Activated CD4-positive, alpha-beta T cell treated with anti-CD3 and anti-CD28 coated beads, Interleukin-2, amount 50 U/mL, for 48 hours (primary cell): Measurements from ENCODE around the gene RASGRP4.
"Not testable (repeated sequence)": the region's sequence is repeated elsewhere in the genome, so short reads cannot be mapped to it uniquely, and the experiment has no call there.

Experiments used
- DNase-seq, 2 experiments: peaks; one replicate each; pipeline ENCODE4 v3.0.0-alpha.2; 2020

Gene RASGRP4

GRCh38 chr19:38425810-38426466 lies at the start of gene RASGRP4:
Gene RASGRP4, minus strand, starts transcription at chr19:38426219. Its CDS starts 128 bp downstream, at chr19:38426091.
- DNase-seq, result peak; percentile 70 to 74

GRCh38 chr19:38475176-38475575 lies 49.2 kb upstream of the RASGRP4 start:
- DNase-seq, result no peak

GRCh38 chr19:38473201-38473600 lies 47.2 kb upstream of the RASGRP4 start:
- no peak for DNase-seq

GRCh38 chr19:38472725-38473124 lies 46.7 kb upstream of the RASGRP4 start:
- not testable (repeated sequence) for DNase-seq

GRCh38 chr19:38470788-38471480 lies 44.9 kb upstream of the RASGRP4 start:
- DNase-seq, result no peak

GRCh38 chr19:38469151-38469550 lies 43.1 kb upstream of the RASGRP4 start:
- no peak for DNase-seq

GRCh38 chr19:38467541-38468525 lies 41.8 kb upstream of the RASGRP4 start:
- no peak for DNase-seq

GRCh38 chr19:38466050-38466449 lies 40.0 kb upstream of the RASGRP4 start:
- no peak for DNase-seq

GRCh38 chr19:38464421-38465082 lies 38.5 kb upstream of the RASGRP4 start:
- no peak for DNase-seq

GRCh38 chr19:38463365-38463764 lies 37.3 kb upstream of the RASGRP4 start:
- DNase-seq, result no peak

GRCh38 chr19:38458991-38459390 lies 33.0 kb upstream of the RASGRP4 start:
- DNase-seq, result no peak

GRCh38 chr19:38457690-38458405 lies 31.8 kb upstream of the RASGRP4 start:
- DNase-seq, result no peak

GRCh38 chr19:38457202-38457601 lies 31.2 kb upstream of the RASGRP4 start:
- no peak for DNase-seq

GRCh38 chr19:38455031-38455430 lies 29.0 kb upstream of the RASGRP4 start:
- no peak for DNase-seq

GRCh38 chr19:38453596-38453995 lies 27.6 kb upstream of the RASGRP4 start:
- DNase-seq, result no peak

- DNase-seq, result peak; percentile 31 to 38
These were observed 26.7 kb upstream of the RASGRP4 start for GRCh38 chr19:38452430-38453366.

- DNase-seq, result no peak
These were observed 25.6 kb upstream of the RASGRP4 start for GRCh38 chr19:38451629-38452028.

- no peak for DNase-seq
These were observed 25.0 kb upstream of the RASGRP4 start for GRCh38 chr19:38451036-38451435.

- no peak for DNase-seq
These were observed 23.5 kb upstream of the RASGRP4 start for GRCh38 chr19:38449518-38449917.

GRCh38 chr19:38448225-38448624 lies 22.2 kb upstream of the RASGRP4 start:
- DNase-seq, result no peak

GRCh38 chr19:38445362-38445761 lies 19.3 kb upstream of the RASGRP4 start:
- no peak for DNase-seq
